GM10847 (cell line): Measurements from ENCODE around the gene CCDC117.

Source experiments
- POLR2A ChIP-seq: IDR thresholded peaks from 2 replicates; pipeline ENCODE4 v1.6.1; 2011; ENCODE audit not compliant: insufficient read length; ENCODE audit errors: extremely low read depth

Gene CCDC117

GRCh38 chr22:28766628-28767027 is 5.9 kb upstream of the CCDC117 start:
- TF ChIP-seq POLR2A, result no peak

GRCh38 chr22:28768701-28769393 is 3.6 kb upstream of the CCDC117 start:
- no peak for TF ChIP-seq POLR2A

GRCh38 chr22:28769394-28770085 is 3.0 kb upstream of the CCDC117 start:
- no peak for TF ChIP-seq POLR2A

GRCh38 chr22:28771195-28771791 is 1.2 kb upstream of the CCDC117 start:
- TF ChIP-seq POLR2A, result no peak

GRCh38 chr22:28773461-28773867 is 969 bp downstream of the CCDC117 start:
- no peak for TF ChIP-seq POLR2A

- TF ChIP-seq POLR2A, result no peak
These were observed 1.9 kb downstream of the CCDC117 start for GRCh38 chr22:28774378-28774777.

- TF ChIP-seq POLR2A, result no peak
These were observed 7.3 kb downstream of the CCDC117 start for GRCh38 chr22:28779833-28780232.

GRCh38 chr22:28780296-28780695 is 7.8 kb downstream of the CCDC117 start:
- TF ChIP-seq POLR2A, result no peak

GRCh38 chr22:28783786-28784671 is 11.5 kb downstream of the CCDC117 start:
- TF ChIP-seq POLR2A, result no peak

GRCh38 chr22:28788601-28789000 is 16.1 kb downstream of the CCDC117 start:
- no peak for TF ChIP-seq POLR2A

- TF ChIP-seq POLR2A, result no peak
These were observed 18.6 kb downstream of the CCDC117 start for GRCh38 chr22:28791124-28791523.

GRCh38 chr22:28791841-28792490 is 19.5 kb downstream of the CCDC117 start:
- no peak for TF ChIP-seq POLR2A

- no peak for TF ChIP-seq POLR2A
These were observed 20.2 kb downstream of the CCDC117 start for GRCh38 chr22:28792491-28793383.

GRCh38 chr22:28793976-28794584 is 21.6 kb downstream of the CCDC117 start:
- no peak for TF ChIP-seq POLR2A
